HK-2 (cell line): ENCODE measurements around the gene MARK4.
"Not testable (repeated sequence)": the region's sequence is repeated elsewhere in the genome, so short reads cannot be mapped to it uniquely, and the experiment has no call there.

Experiments
- DNase-seq: peaks from one replicate; pipeline ENCODE4 v3.0.0-alpha.2; 2018; ENCODE audit not compliant: unreplicated experiment

The MARK4 gene

DNA sequence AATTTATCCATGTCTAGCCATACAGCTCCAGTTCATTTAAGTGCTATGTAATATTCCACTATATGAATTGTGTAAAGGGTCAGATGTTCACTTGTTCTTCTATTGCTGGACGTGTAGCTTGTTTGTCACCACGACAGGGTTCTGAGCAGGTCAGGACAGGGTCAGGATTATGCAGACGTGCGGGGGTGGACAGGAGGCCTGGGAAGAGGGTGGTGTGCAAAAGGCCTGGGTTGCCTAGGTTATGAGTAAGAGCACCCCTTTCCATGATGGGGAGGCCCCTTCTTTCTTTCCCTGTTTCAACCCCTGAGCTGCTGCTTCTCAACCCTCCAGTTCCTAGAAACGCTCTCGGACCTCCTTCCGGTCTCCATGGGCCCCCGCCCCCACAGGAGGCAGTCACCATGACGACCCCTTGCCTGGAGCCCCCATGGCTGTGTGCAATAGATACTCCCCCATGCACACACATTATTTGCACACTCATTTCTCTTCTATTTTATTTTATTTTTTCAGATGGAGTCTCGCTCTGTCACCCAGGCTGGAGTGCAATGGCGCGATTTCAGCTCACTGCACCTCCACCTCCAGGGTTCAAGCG, 7.8 kb upstream of the MARK4 start:
- DNase-seq: no peak

DNA sequence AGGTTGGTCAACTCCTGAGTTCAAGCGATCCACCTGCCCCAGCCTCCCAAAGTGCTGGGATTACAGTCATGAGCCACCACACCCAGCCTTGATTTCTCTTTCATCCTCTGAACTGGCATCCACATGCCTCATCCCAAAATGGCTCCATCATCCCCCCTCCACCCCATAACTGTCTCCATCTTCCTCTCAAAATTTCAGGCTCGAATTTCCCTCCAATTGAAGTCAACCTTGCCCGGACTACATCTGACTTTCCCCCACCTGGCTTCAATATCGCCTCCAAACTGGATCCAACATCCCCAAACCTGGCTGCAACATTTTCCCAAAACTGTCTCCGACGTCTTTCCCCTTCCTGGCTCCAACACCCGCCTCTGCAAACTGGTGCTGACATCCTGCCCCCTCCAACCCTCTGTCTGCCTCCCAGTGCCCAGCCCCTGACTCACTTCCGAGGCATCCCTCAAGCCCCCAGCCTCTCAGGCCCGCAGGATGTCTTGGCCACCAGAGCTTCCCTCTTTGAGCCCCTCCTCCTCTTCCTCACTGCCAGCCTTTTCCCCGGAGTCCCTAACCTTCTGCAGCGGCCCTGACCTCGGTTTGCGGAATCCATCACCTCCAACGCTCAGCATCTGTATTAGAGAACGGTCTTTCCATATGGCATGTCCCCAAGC, 6.8 kb upstream of the MARK4 start:
- DNase-seq: no peak

DNA sequence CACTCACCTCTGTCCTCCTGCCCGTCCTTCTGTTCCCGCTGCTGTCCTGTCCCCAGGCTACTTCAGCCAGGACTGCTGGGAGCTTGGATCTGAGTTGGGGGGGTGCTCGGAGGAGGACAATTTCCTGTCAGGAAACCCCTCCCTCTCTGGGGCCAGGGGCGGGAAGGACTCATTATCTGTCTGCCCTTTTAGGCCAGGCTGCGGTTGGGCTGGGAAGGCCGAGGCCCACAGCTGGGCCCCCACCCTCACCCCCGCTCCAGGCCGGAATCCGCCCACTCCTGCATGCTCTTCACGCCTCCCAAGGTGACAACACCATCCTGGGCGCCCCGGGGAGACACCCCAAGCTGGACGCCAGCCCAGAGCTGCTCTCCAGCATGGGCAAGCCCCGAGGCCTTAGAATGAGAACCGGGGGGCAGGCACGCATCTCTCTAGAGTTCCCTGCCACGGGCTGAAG, 5.7 kb upstream of the MARK4 start, which contains the start of gene EXOC3L2:
Gene EXOC3L2, minus strand, starts transcription at position 74 of the 454 bp plus-strand sequence. CDS start 6,362 bp downstream, outside the sequence.
- no peak for DNase-seq

DNA sequence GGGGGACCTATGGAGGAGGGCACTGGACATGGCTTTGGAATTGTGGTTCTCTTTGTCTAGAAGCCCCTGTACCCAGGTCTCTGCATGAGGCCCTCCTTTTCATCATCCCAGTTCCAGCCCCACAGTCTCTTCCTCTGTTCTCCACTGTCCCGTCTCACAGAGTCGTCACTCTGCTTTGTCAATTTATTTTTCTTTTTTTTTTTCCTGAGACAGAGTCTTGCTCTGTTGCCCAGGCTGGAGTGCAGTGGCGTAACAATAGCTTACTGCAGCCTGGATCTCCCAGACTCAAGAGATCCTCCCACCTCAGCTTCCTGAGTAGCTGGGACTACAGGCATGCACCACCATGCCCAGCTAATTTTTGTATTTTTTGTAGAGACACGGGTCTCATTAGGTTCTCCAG, 5.2 kb upstream of the MARK4 start:
- no peak for DNase-seq

DNA sequence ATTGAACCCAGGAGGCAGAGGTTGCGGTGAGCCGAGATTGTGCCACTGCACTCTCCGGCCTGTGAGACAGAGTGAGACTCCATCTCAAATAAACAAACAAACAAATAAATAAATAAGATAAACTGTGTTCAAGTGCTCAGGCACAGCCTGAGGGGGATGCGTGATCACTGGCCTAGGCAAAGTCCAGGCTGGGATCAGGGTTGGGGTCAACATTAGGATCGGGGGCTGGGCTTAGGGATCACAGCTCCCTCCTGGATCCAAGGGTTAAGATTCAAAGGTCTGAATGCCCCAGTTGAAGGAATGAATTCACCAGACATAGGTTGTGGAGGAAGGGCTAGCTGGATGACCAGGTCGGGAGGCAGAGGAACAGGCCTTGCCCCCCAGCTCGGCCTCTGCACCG, 3.9 kb upstream of the MARK4 start:
- no peak for DNase-seq

DNA sequence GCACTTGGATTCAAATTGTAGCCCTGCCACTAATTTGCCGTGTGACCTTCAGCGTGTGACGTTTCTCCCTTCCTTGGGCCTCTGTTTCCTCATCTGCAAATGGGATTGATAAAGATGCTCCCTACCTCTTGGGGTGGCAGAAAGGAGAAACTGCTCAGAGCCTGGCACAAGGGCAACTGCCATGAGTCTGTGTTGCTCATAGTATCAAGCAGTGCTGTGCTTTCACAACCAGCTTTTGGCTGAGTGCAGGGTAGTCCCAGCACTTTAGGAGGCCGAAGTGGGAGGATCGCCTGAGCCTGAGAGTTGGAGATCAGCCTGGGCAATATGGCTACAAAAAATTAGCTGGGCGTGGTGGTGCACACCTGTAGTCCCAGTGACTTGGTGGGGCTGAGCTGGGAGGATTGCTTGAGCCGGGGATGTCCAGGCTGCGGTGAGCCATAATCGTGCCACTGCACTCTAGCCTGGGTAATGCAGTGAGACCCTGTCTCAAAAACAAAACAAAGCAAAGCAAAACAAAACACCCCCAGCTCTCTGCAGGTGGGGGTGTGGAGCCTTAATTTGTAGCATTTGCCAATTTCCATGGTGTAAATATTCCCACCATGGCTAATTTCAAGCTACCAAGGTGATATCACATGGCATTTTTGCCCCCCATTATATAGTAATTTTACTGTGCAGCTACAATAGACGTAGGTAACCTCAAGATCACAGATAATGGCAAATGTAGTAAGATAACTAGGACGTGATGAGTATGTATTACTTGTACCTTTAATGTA, 1.6 kb upstream of the MARK4 start:
- DNase-seq: no peak

DNA sequence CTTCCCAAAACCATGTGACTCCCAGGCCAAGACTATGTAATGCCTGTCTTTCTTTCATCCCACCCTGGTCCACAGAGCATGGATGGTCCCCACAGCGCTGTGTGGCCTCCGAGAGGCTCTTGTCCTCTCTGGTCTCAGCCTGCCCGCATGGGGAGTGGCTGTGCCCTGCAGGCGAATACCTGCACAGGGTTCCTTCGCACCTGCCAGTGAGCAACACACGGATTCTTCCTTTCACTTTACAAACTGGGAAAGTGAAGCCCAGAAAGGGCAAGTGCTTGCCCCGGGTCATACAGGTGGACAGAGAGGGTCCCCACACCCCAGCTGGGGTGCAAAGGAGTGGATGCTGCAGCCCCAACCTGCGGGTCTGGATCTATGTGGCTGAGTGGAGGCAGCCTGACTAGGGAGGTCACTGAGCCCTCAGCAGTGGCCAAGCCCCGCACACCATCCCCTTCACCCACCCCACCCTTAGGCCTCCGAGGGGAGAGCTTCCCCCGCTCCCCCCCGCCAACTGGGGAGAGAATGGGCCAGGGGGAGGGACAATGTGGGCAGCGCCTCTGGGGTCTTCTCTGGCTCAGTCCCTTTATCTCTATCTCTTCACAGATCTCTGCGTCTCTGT, 747 bp upstream of the MARK4 start:
- no peak for DNase-seq

DNA sequence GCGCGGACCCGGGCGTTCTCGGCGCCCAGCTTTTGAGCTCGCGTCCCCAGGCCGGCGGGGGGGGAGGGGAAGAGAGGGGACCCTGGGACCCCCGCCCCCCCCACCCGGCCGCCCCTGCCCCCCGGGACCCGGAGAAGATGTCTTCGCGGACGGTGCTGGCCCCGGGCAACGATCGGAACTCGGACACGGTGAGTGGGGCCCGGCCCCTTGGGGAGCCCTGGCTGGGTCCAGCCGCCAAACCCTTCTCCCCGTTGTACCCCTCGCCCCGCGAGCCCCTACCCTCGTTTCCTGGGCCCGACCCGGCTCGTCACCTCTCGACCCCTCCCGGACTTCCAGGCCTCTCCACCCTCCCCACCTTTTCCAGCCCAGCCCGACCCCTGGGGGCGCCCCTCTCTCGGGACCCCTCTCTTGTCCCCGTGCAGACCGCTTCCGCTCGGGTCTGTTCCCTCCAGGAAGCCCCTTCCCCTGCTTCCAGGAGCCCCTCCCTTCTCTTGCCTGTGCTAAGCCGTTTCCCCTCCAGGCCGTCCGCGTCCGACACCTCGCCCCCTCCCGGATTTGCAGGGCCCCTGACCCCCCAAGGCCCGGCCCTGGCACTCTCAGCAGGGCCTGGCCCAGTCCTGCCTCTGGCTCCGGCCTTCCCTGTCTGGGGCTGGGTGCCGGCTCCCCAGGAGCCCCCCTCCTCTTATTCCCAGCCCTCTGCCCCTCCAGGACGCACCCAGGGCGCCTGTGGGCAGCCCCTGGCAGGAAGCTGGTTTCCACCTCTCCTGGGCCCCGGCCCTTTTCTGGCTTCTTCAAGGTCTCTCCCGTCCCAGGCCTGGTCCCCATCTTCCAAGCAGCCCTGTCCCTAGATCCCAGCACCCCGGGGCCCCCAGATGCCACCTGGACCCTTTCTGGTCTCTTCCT, 632 bp downstream of the MARK4 start:
- DNase-seq: no peak

DNA sequence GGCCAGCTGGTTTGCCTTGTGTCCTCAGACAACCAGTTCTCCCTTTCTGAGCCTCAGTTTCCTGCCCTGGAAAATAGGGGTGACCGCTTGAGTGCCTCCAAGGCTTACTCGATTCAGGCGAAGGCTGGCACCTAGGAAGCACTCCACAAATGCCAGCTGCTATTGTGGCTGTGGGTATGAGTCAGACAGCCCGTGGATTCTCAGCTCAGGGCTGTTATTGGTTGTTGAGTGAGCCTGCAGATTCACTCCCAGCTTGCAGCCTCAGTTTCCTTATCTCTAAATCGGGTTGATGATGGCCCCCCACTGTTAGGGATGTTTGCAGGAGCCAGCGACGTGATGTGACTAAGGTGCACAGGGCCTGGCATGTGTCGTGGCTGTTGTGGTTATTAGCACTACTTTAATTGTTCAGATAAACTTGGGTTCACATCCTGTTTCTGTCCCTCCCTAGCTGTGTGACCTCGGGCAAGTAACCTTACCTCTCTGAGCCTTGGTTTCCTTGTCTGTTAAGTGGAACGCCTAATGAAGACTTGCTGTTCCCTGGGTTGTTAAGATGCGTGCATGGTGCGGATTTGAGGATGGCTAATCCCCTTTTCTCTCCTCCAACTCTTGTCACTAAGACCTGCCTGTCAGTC, 2.4 kb downstream of the MARK4 start:
- no peak for DNase-seq

DNA sequence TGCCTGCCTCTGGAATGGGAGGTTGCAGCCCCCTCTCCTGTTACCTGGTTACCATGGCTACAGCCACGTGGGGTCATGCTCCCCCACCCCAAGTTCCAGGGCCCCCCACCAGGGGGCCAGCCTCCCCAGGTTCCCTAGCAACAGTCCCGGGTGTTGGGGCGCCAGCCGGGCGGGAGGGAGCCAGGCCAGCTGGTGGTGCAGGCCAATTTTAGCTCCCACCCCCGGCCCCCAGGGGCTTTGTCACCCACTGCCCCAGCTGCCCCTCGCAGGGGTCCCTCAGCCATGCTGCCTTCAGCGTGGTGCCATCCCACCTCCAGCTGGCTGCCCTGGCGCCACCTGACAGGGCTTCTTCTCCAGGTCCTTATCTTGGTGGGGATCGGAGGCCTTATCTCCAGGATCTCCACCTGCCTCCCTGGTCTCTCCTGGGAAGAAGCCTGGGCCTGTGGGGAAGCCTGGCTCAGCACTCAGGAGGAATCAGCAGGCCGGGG, 3.0 kb downstream of the MARK4 start:
- DNase-seq: no peak

DNA sequence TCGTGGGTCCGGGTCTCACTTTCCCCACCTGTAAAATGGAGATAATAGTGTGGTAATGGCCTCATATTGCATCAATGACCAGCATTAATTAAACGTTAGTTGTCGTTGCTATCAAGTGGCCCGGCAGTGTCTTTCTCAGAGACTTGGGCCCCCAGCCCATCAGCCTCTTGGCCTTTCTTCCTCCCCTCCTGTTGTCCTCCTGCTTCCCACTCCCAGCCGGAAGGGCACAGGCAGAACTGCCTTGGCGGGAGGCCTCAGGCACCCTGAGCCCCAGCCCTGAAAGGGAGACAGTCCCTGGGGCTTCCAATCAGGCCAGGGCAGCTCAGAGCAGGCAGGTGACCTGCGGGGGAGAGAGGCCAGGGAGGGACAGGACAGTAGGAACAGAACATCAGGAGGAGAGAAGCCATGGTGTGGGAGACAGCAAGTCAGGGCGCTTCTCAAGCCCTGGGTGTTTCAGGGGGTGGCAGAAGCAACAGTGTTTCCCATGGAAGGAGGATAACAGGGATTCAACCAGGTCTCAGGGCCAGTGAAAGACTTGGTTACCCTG, 4.6 kb downstream of the MARK4 start:
- DNase-seq: no peak

DNA sequence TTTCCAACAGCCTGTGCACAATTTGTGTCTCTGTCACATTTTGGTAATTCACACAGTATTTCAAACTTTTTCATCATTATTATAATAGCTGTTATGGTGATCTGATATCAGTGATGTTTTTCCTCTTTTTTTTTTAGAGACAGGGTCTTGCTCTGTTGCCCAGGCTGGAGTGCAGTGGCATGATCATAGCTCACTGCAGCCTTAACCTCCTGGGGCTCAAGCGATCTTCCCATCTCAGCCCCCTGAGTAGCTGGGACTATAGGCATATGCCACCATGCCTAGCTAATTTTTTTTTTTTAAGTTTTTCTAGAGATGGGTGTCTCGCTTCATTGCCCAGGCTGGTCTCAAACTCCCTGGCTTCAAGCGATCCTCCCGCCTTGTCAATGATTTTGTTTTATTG, 5.8 kb downstream of the MARK4 start:
- DNase-seq: no peak

DNA sequence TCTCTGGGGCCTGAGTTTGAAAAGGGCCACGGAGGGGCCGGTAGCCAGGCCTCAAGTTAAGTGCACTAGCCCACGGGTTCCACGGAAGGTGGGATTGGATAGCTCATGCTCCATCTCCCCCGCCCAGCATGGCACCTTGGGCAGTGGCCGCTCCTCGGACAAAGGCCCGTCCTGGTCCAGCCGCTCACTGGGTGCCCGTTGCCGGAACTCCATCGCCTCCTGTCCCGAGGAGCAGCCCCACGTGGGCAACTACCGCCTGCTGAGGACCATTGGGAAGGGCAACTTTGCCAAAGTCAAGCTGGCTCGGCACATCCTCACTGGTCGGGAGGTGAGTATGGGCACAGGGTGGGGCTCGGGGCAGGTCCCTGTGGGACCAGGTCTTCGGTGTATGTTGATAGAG, 7.8 kb downstream of the MARK4 start:
- DNase-seq: no peak

DNA sequence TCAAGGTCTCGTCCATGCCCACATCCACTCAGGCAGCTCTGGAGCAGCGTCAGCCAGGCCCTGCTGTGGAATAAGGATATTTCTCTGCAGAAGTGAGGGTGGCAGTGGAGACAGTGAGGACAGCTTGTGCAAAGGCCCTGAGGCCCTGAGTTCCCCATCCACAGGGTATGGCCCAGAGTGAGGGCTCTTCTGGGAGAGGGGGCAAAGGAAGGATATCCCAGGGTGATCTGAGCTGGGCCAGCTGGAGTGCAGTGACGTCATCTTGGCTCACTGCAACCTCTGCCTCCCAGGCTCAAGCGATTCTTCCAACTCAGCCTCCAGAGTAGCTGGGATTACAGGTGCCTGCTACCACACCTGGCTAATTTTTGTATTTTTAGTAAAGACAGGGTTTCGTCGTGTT, 11.5 kb downstream of the MARK4 start:
- no peak for DNase-seq

DNA sequence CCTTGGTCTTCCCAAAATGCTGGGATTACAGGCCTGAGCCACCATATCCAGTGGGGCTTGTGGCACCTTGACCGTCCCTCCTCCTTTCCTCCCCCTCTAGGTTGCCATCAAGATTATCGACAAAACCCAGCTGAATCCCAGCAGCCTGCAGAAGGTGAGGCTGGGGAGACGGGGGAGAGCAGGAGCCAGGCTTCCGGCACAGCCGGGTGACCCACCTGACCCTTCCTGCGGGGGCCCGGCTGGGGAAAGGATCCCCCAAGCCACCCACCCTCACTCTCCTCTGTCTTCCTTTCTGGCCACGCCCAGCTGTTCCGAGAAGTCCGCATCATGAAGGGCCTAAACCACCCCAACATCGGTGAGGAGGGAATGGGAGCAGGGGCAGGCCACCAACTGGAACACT, 11.9 kb downstream of the MARK4 start:
- no peak for DNase-seq

DNA sequence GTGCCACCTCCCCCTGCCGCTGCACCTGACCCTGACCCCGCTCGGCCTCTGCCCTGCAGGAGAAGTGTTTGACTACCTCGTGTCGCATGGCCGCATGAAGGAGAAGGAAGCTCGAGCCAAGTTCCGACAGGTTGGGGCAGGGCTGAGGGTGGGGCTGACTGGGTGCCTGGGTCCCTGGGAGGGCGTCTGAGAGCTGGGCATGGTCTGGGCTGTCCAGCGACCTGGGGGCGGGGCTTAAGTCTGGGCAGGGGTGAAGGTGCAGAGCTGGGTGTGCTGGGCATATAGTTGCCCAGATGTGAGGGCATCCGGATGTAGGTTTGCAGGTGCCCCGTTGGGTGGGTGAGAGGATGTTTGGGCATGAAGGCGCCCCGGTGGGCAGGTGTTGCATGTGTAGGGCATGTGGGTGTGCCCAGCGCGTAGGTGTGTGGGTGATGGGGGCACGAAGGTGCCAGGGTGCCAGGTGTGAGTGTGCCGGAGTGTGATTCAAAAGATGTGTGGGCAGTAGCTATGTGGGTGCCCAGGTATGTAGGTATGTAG, 13.8 kb downstream of the MARK4 start:
- no peak for DNase-seq

DNA sequence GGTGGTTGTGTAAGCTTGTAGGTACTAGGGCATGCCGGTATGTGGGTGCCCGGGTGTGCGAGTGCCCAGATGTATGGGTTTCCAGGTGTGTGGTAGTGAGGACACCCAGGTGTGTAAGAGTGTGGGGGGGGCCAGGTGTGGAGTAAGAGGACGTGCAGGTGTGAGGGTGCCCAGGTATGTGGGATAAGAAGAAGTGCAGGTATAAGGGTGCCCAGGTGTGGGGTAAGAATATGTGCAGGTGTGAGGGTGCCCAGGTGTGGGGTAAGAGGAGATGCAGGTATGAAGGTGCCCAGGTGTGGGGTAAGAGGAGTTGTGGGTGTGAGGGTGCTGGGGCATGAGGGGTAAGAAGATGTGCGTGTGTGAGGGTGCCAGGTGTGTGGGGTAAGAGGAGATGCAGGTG, 14.3 kb downstream of the MARK4 start:
- DNase-seq: no peak

DNA sequence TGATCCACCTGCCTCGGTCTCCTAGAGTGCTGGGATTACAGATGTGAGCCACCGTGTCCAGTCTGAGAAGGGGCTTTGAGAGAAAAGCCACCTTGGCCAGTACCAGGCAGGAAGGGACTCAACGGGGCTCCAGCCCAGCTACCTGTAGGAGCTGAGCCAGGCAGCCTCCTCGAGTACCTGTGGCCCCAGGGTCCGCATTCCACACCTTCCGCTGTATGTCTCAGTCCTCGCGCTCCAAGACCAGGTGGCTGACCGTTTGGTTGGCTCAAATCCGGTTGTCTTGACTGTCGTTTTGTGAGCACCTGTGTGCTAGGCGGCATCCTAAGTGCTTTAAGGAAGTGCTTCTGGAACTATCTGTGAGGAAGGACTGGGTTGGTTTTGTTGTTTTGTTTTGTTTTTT, 16.2 kb downstream of the MARK4 start:
- no peak for DNase-seq

DNA sequence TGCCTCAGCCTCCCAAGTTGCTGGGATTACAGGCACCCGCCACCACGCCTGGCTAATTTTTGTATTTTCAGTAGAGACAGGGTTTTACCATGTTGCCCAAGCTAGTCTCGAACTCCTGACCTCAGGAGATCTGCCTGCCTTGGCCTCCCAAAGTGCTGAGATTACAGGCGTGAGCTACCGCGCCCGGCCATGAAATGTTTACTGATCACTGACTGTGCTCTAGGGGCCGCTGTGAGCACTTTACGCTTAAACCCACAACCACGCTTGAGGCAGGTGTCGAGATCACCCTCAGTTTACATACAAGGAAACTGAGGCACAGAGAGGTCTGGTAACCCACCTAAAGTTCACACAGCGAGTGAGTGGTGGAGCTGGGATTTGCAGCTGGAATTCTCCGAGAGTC, 18.9 kb downstream of the MARK4 start:
- not testable (repeated sequence) for DNase-seq

DNA sequence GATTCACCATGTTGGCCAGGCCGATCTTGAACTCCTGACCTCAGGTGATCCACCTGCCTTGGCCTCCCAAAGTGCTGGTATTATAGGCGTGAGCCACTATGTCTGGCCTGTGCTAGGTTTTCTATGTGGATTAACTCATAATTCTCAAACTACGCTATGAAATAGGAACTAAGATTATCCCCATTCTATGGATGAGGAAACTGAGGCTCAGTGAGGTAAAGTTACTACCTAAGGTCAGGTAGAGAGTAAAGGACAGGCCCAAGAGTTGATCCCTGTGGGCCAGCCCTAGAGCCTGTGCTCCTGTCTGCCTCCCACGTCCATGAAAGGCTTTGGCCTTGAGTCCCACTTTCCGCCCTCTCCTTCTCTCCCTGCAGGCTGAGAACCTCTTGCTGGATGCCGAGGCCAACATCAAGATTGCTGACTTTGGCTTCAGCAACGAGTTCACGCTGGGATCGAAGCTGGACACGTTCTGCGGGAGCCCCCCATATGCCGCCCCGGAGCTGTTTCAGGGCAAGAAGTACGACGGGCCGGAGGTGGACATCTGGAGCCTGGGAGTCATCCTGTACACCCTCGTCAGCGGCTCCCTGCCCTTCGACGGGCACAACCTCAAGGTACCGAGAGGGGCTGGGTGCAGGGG, 20.1 kb downstream of the MARK4 start:
- no peak for DNase-seq
